Keratinocyte (primary cell): ENCODE measurements around the gene RFX2. TPM values are rescaled to one million over a fixed set of nuclear protein-coding genes. Genes with fewer than 3 reads are reported as not detected.

Experiments
- DNase-seq: peaks from one replicate; pipeline ENCODE4 v3.0.0-alpha.2; 2011; ENCODE audit warnings: low read depth, missing footprints, low spot score
- FAIRE-seq: peaks from 2 replicates; lab custom pipeline; 2011; peaks lifted over from hg19 to GRCh38; lab: Jason Lieb, UNC
- H2AFZ ChIP-seq: 2 replicates; pipeline ENCODE4 v1.6.0; 2012; ENCODE audit warnings: low read length, control low read depth, inconsistent platforms; ENCODE audit not compliant: control insufficient read depth
- H3K27ac ChIP-seq: 2 replicates; pipeline ENCODE4 v1.5.1; 2011; ENCODE audit warnings: low read length; ENCODE audit not compliant: control insufficient read depth, insufficient read depth
- H3K27me3 ChIP-seq: 3 replicates; pipeline ENCODE4 v1.6.0; 2011; ENCODE audit warnings: low read length; ENCODE audit not compliant: control insufficient read depth, insufficient read depth; ENCODE audit errors: extremely low read depth
- H3K36me3 ChIP-seq, 2 experiments: 2 replicates in 1 of 2; 3 replicates in 1 of 2; pipeline ENCODE4 v1.5.1; 2011; ENCODE audit warnings: low read length in 2 of 2, mild to moderate bottlenecking in 1 of 2; ENCODE audit not compliant: control insufficient read depth in 2 of 2, insufficient read depth in 2 of 2; ENCODE audit errors: extremely low read depth in 1 of 2
- H3K4me1 ChIP-seq: 3 replicates; pipeline ENCODE4 v1.5.1; 2011; ENCODE audit warnings: low read length; ENCODE audit not compliant: control insufficient read depth, insufficient read depth; ENCODE audit errors: extremely low read depth
- H3K4me2 ChIP-seq: 3 replicates; pipeline ENCODE4 v1.6.0; 2011; ENCODE audit warnings: low read depth, low read length; ENCODE audit not compliant: control insufficient read depth, insufficient read depth; ENCODE audit errors: extremely low read depth
- H3K4me3 ChIP-seq, 3 experiments: fragments of 200-600 bp in 1 of 3; sonication (generic) in 1 of 3; 2 replicates in 2 of 3; 3 replicates in 1 of 3; pipeline ENCODE4 v1.5.1; 2011 to 2016; ENCODE audit warnings: low read length in 3 of 3, mild to moderate bottlenecking in 3 of 3, control low read depth in 2 of 3, inconsistent platforms in 1 of 3, low read depth in 1 of 3, mixed read lengths in 1 of 3, mixed run types in 1 of 3, moderate library complexity in 1 of 3; ENCODE audit not compliant: control insufficient read depth in 2 of 3, insufficient read depth in 2 of 3; ENCODE audit errors: extremely low read depth in 1 of 3
- H3K79me2 ChIP-seq: 2 replicates; pipeline ENCODE4 v1.6.0; 2012; ENCODE audit warnings: low read length; ENCODE audit not compliant: control insufficient read depth, insufficient read depth
- H3K9ac ChIP-seq: 3 replicates; pipeline ENCODE4 v1.6.0; 2011; ENCODE audit warnings: low read length; ENCODE audit not compliant: control insufficient read depth, insufficient read depth; ENCODE audit errors: extremely low read depth
- H3K9me1 ChIP-seq: 3 replicates; pipeline ENCODE4 v1.6.0; 2011; ENCODE audit warnings: low read length; ENCODE audit not compliant: control insufficient read depth, insufficient read depth; ENCODE audit errors: extremely low read depth
- H3K9me3 ChIP-seq: 2 replicates; pipeline ENCODE4 v1.5.1; 2012; ENCODE audit warnings: low read depth, low read length; ENCODE audit not compliant: control insufficient read depth
- H4K20me1 ChIP-seq: 3 replicates; pipeline ENCODE4 v1.6.0; 2011; ENCODE audit warnings: low read length; ENCODE audit not compliant: control insufficient read depth, insufficient read depth; ENCODE audit errors: extremely low read depth
- CTCF ChIP-seq, 3 experiments: IDR thresholded peaks in 1 of 3; conservative IDR thresholded peaks in 1 of 3; optimal IDR thresholded peaks in 1 of 3; 2 replicates in 2 of 3; 3 replicates in 1 of 3; pipeline versions ENCODE3 to v1.5.1; 2011; ENCODE audit warnings: low read length in 3 of 3, mild to moderate bottlenecking in 3 of 3, moderate library complexity in 2 of 3, control low read depth in 1 of 3, inconsistent platforms in 1 of 3; ENCODE audit not compliant: insufficient read depth in 2 of 3; ENCODE audit errors: extremely low read depth in 1 of 3
- EZH2 ChIP-seq: IDR thresholded peaks from one replicate; pipeline ENCODE4 v1.6.1; 2012; ENCODE audit warnings: inconsistent platforms, mild to moderate bottlenecking, low read length, moderate library complexity
- dilution Hi-C: fragments of 300-500 bp; cut with MboI; formaldehyde crosslinking; loops from one replicate; pipeline ENCODE4 v1.7.0; 2020; ENCODE audit warnings: low sequenced_read_pairs; ENCODE audit not compliant: extremely low pct_ligation_motif_present
- polyA plus RNA-seq, 5 experiments: library from polyadenylated mRNA; depleted of rRNA in 3 of 5; stranded (reverse) in 3 of 5; stranded (forward) in 1 of 5; unstranded in 1 of 5; fragments of >200 nt; gene quantifications; 1 replicate in 1 of 5; 2 replicates in 3 of 5; 3 replicates in 1 of 5; pipeline versions ENCODE4 v1.2.1 to v1.2.3, GENCODE V29; 2011 to 2012; ENCODE audit warnings: missing spikeins in 2 of 5, low read depth in 1 of 5, low replicate concordance in 1 of 5

Gene RFX2
- polyA plus RNA-seq, 1 donor (not counting 4 experiments of a cell fraction or from before 2014, with no cell fraction given), result 5.8 TPM

GRCh38 chr19:6002591-6002990 lies 107.7 kb downstream of the RFX2 start:
- Histone ChIP-seq H3K27me3 (no peaks in the 10 kb centered on the region), H3K79me2 (no peaks in the 10 kb centered on the region), H3K9me3 (no peaks in the 10 kb centered on the region), H3K9me1 (no peaks in the 10 kb centered on the region), H3K4me2 (no peak overlapping the region), H3K9ac (no peak overlapping the region), H3K27ac (no peak overlapping the region), H3K4me1 (no peaks in the 10 kb centered on the region), H3K4me3 (no peak overlapping the region), H4K20me1 (no peaks in the 10 kb centered on the region), H3K36me3 (peaks cover 11 to 20% of the 10 kb centered on the region in 2 experiments), H2AFZ (no peak overlapping the region)
- FAIRE-seq (no peak), DNase-seq (no peak)
- TF ChIP-seq CTCF (optimal IDR thresholded peaks at IDR 0.05 in 1 of 3, IDR thresholded peaks at IDR 0.05 in 1 of 3, conservative IDR thresholded peaks at IDR 0.05 in 1 of 3; ENCODE audit: extremely low read depth in 1 of 3, insufficient read depth in 2 of 3, low read length in 3 of 3), result no peak
- no peak for TF ChIP-seq EZH2
- dilution Hi-C loops, result no loop called here

GRCh38 chr19:6000228-6000847 lies 110.0 kb downstream of the RFX2 start:
- no peak for TF ChIP-seq CTCF (optimal IDR thresholded peaks at IDR 0.05 in 1 of 3, IDR thresholded peaks at IDR 0.05 in 1 of 3, conservative IDR thresholded peaks at IDR 0.05 in 1 of 3; ENCODE audit: extremely low read depth in 1 of 3, insufficient read depth in 2 of 3, low read length in 3 of 3)
- no peak for TF ChIP-seq EZH2
- dilution Hi-C loops, result no loop called here
- Histone ChIP-seq H2AFZ (no peak overlapping the region), H4K20me1 (no peaks in the 10 kb centered on the region), H3K79me2 (no peaks in the 10 kb centered on the region), H3K9me1 (no peaks in the 10 kb centered on the region), H3K9ac (no peak overlapping the region), H3K9me3 (no peaks in the 10 kb centered on the region), H3K4me3 (no peak overlapping the region), H3K27me3 (no peaks in the 10 kb centered on the region), H3K4me2 (no peak overlapping the region), H3K4me1 (no peaks in the 10 kb centered on the region), H3K27ac (no peak overlapping the region), H3K36me3 (peaks cover 8 to 18% of the 10 kb centered on the region in 2 experiments)
- FAIRE-seq (no peak), DNase-seq (no peak)
